ENCODE measurements around the gene MFSD12.
A peak's percentile ranks its signal among the peaks of the same experiment; 100 is the strongest.

MFSD12 gene

GRCh38 chr19:3557461-3558248 lies at the start of gene MFSD12:
TSS of gene MFSD12 (minus strand) at chr19:3557586. CDS start at chr19:3557403, 183 bp downstream.
- DNase-seq: peak; percentile 97 to 98 (median 97)

DNA sequence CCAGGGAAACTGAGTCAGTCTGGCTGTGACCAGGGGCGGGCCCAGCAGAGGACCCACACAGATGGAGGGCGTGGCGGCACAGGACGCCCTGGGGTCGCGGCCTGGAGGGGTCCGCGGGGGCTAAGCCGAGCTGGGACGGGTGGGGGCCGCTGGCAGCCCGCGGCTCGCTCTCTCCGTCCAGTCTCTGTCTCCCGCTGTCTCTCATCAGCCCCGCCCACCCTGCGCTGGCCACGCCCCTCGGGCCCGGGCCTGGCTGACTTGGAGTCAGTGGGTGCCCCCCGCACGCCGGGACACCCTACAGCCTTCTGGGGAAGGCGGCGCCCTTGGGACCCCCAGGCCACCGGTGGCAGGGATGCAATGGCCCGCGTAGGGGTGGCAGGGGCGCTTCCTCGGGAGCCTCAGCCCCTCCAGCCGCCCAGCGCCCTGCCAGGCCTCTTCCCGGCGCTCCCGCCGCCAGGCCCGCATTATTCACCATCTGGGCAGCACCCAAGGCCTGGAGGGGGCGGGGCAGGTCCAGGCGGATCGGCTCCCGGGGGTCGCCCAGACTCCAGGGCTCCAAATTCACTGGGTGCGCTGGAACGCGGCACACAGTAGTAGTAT lies 49.4 kb upstream of the MFSD12 start, which contains the start of gene TBXA2R:
TSS of gene TBXA2R (minus strand) at position 186 of the 600 bp plus-strand sequence. CDS start 6,241 bp downstream, outside the sequence.
- peak in 2 of 3 experiments; percentile 75 to 77 for DNase-seq

- peak; percentile 15 to 85 (median 85) for DNase-seq
Observed at GRCh38 chr19:3606174-3606689, 48.8 kb upstream of the MFSD12 start.

DNA sequence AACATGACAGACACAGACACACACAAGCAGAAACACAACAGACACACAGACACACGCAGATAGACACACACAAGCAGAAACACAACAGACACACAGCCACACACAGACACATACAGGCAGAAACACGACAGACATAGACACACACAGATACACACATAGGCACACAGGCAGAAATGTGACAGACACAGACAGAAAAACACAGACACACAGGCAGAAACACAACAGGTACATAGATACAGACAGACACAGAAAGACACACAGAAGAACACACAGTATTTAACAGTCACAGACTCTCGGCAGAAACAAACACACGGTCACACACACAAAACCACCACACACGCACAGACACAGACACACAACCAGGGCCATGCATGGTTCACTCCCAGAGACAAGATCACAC lies 48.4 kb upstream of the MFSD12 start:
- no peak for DNase-seq

DNA sequence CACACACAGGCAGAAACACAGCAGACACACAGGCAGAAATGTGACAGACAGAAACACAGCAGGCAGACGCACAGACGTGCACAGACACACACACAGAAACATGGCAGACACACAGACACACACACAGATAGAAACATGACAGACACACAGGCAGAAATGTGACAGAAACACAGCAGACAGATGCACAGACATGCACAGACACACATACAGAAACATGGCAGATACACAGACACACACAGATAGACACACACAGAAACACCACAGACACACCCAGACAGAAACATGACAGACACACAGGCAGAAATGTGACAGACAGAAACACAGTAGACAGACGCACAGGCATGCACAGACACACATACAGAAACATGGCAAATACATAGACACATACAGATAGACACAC lies 48.0 kb upstream of the MFSD12 start:
- no peak for DNase-seq

GRCh38 chr19:3604987-3605343 lies 47.6 kb upstream of the MFSD12 start:
- no peak for DNase-seq

GRCh38 chr19:3604227-3604986 lies 47.0 kb upstream of the MFSD12 start:
- no peak for DNase-seq

- DNase-seq: no peak
Observed at GRCh38 chr19:3603121-3603811, 45.9 kb upstream of the MFSD12 start.

DNA sequence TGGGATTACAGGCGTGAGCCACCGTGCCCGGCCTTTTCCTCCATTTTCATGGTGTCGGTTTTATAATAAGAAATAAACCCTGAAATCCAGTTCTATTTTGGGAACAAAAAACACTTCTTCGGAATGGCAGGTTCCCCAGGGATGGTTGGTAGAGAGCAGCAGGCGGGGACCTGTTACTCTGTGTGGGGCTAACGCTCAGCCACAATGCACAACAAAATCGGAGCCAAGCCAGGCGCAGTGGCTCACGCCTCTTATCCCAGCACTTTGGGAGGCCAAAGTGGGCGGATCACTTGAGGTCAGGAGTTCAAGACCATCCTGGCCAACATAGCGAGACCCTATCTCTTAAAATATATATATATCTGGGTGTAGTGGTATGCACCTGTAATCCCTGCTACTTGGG lies 43.6 kb upstream of the MFSD12 start:
- no peak for DNase-seq

GRCh38 chr19:3599776-3600187 lies 42.4 kb upstream of the MFSD12 start:
- DNase-seq: no peak

GRCh38 chr19:3595521-3596061 lies 38.2 kb upstream of the MFSD12 start:
- no peak for DNase-seq

DNA sequence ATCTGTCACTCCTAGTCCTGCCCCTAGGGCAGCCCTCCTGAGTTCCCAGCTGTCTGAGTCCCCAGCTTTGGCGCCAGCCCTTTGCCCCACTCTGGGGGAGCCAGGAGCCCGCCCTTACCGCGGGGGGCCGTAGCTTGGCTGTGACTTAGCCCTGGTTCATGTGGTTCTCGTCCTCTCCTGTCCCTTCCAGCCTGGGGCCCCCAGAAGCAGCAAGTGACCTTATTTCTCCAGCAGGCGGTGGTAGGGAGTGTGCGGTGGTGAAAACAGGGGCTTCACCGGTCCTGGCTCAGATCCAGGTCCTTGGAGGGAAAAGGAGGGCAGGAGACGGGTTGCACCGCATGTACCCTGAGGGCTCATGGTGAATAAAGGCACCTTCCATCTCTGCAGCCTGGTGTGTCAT lies 35.8 kb upstream of the MFSD12 start:
- DNase-seq: no peak

DNA sequence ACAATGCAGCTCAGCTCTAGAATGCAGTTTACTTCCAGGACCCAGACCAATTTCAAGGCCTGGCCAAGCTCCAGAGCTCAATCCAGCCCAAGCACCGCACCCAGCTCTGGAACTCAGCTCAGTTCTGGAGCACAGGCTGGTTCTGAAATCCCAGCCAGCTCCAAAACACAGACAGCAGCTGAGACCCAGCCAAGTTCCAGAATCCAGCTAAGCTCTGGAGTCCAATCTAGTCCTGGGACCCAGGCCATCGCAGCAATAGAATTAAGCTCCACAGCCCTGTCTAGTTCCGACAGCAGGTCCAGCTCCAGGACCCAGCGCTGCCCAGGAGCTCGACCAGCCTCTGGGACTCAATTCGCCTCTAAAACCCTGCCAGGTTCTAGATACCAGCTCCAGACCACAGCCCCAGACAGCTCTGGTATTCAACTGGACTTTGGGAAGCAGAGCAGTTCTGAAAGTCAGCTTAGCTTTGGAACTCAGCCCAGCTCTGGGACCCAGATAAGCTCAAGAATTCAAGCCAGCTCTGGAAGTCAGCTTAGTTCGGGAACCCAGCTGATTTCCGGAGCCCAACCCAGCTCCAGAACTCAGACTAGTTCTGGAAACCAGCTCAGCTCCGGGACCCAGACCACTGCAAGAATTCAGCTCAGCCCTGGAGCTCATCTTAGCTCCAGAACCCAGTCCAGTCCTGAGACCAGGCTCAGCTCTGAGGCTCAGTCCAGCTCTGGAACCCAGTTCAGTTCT lies 34.7 kb upstream of the MFSD12 start:
- no peak for DNase-seq

DNA sequence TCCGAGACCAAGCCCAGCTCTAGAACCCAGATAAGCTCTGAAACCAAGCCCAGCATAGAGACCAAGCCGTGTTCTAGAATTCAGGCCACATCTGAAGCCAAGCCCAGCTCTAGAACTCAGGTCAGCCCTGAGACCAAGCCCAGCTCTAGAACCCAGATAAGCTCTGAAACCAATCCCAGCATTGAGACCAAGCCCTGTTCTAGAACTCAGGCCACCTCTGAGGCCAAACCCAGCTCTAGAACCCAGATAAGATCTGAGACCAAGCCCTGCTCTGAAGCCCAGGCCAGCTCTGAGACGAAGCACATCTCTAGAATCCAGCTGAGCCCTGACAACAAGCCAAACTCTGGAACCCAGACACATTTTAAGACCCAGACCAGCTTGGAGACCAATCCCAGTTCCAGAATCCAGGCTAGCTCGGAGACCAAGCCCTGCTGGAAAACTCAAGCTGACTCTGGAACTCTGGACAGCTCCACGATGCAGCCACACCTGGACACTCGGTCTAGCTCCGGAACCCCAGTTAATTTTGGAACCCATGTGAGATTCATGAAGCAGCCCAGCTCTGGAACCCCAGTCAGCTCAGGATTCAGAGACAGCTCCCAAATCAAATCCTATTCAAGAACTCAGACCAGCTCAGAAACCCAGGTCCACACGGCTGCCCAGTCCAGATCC lies 33.7 kb upstream of the MFSD12 start:
- no peak for DNase-seq

DNA sequence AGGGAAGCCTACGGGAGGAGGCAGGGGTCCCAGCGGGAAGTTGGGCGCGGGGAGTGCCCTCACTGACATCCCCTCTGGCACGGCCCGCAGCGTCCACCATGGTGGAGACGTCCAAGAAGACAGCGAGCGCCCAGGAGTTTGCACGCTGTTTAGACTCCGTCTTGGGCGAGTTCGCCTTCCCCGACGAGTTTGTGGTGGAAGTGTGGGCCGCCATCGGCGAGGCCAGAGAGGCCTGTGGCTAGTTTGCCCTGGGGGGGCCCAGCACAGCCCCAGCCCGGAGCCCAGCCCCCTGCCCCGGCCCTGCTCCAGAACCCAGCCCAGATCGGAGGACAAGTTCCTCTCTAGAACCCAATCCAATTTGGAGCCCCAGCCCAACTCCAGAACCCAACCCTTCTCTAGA lies 32.6 kb upstream of the MFSD12 start:
- no peak for DNase-seq

- no peak for DNase-seq
Observed at GRCh38 chr19:3589439-3589838, 32.1 kb upstream of the MFSD12 start.

- no peak for DNase-seq
Observed at GRCh38 chr19:3586707-3587346, 29.4 kb upstream of the MFSD12 start.

GRCh38 chr19:3586127-3586626 lies 28.8 kb upstream of the MFSD12 start:
- peak in 1 of 3 experiments; percentile 17 for DNase-seq

DNA sequence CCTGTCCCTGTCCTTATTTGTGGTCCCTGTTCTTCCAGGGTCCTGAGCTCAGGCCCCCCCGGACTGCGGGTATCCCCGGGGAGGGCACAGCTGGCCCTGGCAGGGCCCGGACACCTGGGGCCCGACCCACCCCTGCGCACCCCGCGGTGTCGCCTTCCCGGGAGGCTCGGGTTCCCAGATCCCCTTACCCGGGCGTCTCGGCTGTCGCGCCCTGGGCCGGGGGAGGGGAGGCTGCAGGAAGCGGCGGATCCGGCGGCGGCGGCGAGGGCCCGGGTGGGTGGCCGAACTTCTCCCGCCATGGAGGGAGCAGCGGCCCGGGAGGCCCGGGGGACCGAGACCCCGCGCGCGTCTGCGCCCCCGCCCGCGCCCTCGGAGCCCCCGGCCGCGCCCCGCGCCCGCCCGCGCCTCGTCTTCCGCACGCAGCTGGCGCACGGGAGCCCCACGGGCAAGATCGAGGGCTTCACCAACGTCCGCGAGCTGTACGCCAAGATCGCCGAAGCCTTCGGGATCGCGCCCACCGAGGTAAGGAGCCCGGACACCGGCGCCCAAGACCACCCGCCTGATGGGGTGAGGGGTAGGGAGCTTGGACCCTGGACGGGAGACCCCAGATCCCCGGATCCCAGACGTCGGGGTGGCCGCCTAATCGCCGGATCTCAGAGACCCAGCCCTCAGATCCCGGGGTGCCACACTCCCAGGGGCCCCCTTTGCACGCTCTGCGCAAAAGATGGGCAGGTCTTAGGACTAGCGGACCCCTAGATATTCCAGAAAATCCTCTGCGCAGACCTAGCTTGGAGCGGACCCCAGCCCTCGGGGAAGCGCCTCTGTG lies 28.1 kb upstream of the MFSD12 start, which contains the start of gene GIPC3:
TSS of gene GIPC3 (plus strand) at position 178 of the 826 bp plus-strand sequence. CDS start at position 298, 120 bp downstream.
- peak in 1 of 3 experiments; percentile 32 for DNase-seq

Data from NCI-H1417 (cell line).